GM18499 (cell line): ENCODE results near the gene C12orf57.

Source experiments
- ATAC-seq: cut with Tn5 transposase; IDR thresholded peaks from one replicate; pipeline ENCODE4 v1.9.1; 2021; ENCODE audit warnings: moderate number of reproducible peaks; ENCODE audit not compliant: insufficient read depth, unreplicated experiment

Gene C12orf57

GRCh38 chr12:6917491-6918231 is 26.2 kb upstream of the C12orf57 start:
- ATAC-seq = no peak

DNA sequence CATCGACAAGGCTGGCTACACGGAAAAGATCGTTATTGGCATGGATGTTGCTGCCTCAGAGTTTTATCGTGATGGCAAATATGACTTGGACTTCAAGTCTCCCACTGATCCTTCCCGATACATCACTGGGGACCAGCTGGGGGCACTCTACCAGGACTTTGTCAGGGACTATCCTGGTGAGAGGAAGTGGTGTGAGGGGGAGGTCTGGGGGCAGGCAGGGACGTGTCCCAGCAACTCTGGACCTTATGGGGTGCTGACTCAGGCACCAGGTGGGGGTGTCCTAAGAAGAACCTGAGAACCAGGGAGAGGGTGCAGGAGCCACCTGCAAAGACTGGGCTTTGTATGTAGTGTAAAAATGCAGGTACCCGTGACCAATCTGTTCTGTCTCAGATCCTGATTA is 24.2 kb upstream of the C12orf57 start:
- ATAC-seq = no peak

DNA sequence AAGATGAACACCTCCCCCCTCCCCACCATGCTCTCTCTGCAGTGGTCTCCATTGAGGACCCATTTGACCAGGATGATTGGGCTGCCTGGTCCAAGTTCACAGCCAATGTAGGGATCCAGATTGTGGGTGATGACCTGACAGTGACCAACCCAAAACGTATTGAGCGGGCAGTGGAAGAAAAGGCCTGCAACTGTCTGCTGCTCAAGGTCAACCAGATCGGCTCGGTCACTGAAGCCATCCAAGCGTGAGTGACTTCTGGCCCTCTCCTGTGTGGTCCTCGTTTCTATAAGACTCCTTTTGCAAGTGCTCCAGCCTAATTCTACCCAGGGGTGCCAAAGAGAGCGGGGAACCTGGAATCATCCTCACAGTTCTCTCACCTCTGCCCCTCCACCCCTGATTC is 22.3 kb upstream of the C12orf57 start:
- no peak for ATAC-seq

DNA sequence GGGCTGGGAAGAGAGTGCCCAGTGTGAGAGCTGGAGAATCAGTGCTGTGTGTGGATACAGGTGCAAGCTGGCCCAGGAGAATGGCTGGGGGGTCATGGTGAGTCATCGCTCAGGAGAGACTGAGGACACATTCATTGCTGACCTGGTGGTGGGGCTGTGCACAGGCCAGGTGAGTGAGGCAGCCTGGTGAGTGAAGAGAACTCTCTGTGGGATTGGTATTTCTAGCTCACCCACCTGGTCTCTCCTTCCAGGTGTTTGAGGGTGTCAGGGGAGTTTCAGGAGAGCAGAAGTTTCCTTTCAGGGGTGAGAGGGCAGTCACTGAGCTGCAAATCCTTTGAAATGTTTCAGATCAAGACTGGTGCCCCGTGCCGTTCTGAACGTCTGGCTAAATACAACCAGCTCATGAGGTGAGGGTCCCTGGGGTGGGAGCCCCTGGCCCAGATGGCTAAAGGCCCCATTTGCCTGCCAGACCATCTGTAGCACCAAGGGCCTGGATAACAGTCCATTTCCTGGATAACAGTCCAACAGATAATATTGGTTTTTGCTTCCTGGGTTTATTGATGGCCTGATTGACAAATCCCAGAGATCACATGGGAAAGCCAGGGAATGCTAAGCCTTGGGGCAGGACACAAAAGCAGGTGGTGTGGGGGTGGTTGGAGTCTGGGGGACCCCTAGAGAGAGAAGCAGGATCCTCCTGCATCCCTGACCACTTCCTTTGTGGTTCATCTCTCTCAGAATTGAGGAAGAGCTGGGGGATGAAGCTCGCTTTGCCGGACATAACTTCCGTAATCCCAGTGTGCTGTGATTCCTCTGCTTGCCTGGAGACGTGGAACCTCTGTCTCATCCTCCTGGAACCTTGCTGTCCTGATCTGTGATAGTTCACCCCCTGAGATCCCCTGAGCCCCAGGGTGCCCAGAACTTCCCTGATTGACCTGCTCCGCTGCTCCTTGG is 21.6 kb upstream of the C12orf57 start:
- ATAC-seq = no peak

DNA sequence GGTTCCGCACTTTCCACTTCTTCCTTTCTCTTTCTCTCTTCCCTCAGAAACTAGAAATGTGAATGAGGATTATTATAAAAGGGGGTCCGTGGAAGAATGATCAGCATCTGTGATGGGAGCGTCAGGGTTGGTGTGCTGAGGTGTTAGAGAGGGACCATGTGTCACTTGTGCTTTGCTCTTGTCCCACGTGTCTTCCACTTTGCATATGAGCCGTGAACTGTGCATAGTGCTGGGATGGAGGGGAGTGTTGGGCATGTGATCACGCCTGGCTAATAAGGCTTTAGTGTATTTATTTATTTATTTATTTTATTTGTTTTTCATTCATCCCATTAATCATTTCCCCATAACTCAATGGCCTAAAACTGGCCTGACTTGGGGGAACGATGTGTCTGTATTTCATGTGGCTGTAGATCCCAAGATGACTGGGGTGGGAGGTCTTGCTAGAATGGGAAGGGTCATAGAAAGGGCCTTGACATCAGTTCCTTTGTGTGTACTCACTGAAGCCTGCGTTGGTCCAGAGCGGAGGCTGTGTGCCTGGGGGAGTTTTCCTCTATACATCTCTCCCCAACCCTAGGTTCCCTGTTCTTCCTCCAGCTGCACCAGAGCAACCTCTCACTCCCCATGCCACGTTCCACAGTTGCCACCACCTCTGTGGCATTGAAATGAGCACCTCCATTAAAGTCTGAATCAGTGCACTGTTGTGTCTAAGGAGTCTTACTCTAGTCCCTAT is 20.7 kb upstream of the C12orf57 start:
- ATAC-seq = no peak

DNA sequence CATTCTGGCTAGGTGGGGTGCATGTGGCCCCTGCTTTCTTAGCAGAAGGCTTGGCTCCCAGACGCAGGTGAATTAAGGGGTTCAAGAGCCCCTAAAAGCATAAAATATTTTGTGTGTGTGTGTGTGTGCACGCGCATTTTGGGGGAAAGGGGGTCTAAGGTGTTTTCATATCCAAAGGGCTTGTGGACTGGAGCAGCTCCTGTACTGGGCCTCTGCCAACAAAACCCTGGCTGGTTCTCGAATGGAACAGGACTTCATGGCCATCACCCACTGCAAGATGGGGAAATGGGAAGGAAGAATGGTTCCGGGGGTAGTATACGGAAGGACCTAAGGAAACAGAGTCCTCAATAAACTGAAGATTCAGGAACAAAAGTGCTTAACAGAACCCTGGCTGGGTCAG is 20.0 kb upstream of the C12orf57 start:
- ATAC-seq = no peak

DNA sequence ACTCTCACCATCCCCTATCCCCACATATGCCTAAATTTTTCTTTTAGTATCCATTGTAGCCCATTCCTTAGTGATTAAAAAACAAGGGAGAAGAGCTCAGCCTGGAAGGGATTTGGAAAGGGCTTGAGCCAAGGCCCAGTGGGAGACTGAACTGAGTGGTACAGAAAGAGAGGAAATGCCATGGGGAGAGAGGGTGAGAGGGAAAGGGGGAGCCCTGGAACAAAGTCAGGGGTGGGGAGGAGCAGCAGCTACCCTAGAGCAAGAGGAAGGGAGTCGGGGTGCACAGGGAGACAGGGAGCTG is 18.6 kb upstream of the C12orf57 start:
- ATAC-seq = no peak

DNA sequence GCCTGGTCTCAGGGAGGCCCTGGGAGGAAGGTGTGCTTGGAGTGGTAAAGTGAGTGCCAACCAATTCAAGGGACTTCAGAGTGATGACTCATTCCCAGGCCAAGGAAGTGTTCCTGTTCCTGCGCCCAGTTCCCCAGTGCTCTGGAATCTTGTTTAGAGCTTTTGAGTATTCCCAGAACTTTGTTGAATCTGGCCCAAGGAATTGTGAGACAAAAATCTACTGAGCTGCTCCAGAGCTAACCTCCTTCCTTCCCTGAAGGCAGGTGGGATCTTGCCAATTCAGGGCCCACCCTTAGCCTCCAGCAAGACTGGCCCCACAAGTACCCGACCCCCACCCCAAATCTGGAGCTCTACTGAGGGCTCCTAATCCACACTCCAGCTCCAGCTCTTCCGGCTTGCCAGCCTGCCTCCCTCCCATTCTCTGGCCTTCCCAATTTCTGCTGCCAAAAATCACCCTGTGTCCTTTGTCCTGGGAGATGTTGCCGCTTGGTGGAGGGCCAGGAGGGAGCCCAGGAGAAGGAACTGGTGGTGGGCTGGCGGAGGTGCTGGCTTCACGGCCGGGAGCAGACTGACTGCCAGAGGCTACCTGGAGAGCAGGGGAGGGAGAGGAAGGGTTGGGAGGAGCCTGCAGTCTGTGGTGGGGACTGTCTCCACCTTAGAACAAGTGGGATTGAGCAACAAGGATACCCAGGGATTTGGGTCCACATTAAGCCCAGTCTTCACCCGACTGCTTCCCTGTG is 18.1 kb upstream of the C12orf57 start:
- ATAC-seq = no peak

DNA sequence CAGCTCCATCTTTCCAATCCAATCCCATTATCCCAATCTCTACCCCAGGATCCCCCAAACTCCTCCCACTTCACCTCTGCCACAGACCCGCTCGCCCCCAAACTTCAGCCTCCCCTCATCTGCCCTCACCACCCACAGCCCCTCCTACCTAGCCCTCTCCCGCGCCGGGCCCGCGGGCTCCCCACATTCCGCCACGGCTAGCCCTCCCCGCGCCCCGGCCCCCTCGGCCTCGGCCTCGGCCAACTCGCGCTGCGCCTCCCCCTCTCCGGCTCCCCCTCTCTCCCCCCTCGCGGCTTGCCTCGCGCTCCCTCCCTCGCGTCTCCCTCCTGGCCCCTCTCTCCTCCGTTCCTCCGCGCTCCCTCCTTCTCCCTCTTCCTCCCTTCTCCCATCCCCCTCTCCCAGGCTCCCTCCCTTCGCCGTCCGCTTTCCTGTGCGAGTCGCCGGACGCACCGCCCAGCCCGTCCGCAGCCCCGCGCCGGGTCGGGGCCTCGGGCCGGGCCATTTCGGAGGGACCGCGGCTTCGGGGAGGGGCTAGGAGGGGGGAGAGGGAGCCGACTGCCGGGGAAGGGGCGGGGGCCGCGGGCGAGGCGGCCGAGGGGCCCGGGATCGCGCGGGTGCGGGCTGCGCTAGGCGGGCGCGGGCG is 16.3 kb upstream of the C12orf57 start, which contains the start of gene ATN1:
ATN1 (plus strand) TSS at position 581 of the 643 bp plus-strand sequence. CDS start 6,043 bp downstream, outside the sequence.
- ATAC-seq = no peak

- ATAC-seq = no peak
Observed at GRCh38 chr12:6928022-6928702, 15.7 kb upstream of the C12orf57 start.

GRCh38 chr12:6928703-6929407 is 15.0 kb upstream of the C12orf57 start:
- ATAC-seq = no peak

DNA sequence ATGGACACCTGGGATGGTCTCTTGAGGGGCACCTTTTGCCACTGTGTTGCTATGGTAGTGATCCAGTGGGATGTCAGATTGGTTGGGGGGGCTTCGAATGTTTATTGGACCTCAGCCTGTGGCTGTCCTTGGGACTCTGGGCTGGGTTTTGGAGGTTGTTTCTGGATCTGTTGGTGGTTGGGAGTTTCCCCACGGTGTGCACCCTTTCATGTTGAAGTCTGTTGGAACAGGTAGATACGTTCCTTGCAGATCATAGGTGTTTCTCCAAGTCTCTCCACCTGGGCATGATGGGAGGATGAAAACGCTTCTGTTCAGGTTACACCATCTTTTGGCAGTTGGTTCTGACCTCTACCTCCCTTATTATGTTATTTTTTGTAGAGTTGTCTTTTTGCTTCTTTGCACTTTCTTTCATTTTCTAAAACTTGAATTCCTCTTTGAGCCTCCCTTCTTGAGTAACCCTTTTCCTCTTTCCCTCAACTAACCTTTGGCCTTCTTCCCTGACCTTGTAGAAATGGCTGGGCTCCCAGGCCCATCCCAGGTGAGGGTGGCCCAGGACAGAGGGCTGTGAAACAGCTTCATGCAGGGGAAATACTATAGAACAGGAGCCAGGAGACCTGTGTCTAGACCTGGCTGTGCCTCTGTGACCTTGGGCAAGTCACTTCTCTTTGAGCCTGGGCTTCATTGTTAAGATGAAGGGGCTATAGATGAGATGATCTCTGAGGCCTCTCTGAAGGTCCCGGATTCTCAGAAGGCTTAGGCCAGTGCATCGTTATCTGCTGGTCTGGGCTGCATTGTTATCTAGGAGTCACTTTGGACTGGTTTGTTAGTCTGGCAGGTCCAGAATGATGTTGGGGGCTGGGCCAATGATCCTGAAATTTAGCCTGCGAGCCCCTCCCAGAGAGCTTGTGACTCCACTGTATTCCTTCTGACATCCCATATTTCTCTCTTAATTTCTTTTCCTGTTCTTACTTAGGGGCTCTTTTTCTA is 14.1 kb upstream of the C12orf57 start:
- ATAC-seq = no peak

DNA sequence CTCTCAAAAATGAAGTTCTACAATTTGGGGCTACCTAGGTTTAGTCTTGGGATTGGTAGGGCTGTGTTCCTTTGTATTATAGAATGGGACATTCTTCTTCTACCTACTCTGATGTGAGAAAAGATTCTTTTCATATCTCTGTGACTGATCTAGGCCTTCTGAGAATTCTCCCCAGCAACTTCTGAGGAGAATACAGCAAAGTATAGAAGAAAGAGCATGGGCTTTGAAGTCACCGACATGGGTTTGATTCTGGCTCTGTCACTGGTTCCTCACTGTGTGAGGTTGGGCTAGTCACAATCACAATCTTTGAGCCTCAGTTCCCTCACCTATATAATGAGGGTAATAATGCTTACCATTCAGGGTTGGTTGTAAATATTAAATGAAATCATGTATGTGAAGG is 11.1 kb upstream of the C12orf57 start:
- ATAC-seq = no peak

- no peak for ATAC-seq
Observed at GRCh38 chr12:6934110-6934509, 9.7 kb upstream of the C12orf57 start.

DNA sequence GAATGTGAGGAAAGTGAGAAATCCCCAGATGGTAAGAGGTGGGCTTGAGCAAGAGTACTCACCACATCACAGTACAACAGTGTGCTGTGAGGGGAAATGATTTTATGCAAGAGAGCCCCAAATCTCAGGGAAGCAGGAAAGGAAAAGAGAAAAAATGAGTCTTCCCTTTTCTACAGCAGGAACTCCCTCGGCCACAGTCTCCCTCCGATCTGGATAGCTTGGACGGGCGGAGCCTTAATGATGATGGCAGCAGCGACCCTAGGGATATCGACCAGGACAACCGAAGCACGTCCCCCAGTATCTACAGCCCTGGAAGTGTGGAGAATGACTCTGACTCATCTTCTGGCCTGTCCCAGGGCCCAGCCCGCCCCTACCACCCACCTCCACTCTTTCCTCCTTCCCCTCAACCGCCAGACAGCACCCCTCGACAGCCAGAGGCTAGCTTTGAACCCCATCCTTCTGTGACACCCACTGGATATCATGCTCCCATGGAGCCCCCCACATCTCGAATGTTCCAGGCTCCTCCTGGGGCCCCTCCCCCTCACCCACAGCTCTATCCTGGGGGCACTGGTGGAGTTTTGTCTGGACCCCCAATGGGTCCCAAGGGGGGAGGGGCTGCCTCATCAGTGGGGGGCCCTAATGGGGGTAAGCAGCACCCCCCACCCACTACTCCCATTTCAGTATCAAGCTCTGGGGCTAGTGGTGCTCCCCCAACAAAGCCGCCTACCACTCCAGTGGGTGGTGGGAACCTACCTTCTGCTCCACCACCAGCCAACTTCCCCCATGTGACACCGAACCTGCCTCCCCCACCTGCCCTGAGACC is 8.2 kb upstream of the C12orf57 start:
- ATAC-seq = no peak

DNA sequence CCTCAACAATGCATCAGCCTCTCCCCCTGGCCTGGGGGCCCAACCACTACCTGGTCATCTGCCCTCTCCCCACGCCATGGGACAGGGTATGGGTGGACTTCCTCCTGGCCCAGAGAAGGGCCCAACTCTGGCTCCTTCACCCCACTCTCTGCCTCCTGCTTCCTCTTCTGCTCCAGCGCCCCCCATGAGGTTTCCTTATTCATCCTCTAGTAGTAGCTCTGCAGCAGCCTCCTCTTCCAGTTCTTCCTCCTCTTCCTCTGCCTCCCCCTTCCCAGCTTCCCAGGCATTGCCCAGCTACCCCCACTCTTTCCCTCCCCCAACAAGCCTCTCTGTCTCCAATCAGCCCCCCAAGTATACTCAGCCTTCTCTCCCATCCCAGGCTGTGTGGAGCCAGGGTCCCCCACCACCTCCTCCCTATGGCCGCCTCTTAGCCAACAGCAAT is 7.6 kb upstream of the C12orf57 start:
- no peak for ATAC-seq
